HepG2 (cell line): Measurements from ENCODE around the gene RCBTB1. TPM values are rescaled to one million over a fixed set of nuclear protein-coding genes. Genes with fewer than 3 reads are reported as not detected.

Experiments used
- CENPT ChIP-seq: sonication (generic); formaldehyde crosslinking; IDR thresholded peaks from 2 replicates; pipeline ENCODE4 v1.8.0; 2022; ENCODE audit warnings: low read depth, mild to moderate bottlenecking, moderate library complexity, missing genetic modification reagents
- GATA4 ChIP-seq: sonication (generic); IDR thresholded peaks from 2 replicates; pipeline ENCODE4 v1.6.1; 2016; ENCODE audit warnings: antibody characterized with exemption, low read depth, borderline replicate concordance
- GLMP ChIP-seq: sonication (generic); formaldehyde crosslinking; IDR thresholded peaks from 2 replicates; pipeline ENCODE4 v1.9.0; 2021; ENCODE audit warnings: missing genetic modification reagents, mild to moderate bottlenecking, borderline replicate concordance
- HOMEZ ChIP-seq: IDR thresholded peaks from 2 replicates; pipeline ENCODE4 v1.6.1; 2016; ENCODE audit warnings: low read depth
- REPIN1 ChIP-seq: sonication (generic); formaldehyde crosslinking; IDR thresholded peaks from 2 replicates; pipeline ENCODE4 v1.8.0; 2022; ENCODE audit warnings: missing genetic modification reagents, low read depth, mild to moderate bottlenecking, borderline replicate concordance
- SIN3B ChIP-seq: fragments of 150-350 bp; IDR thresholded peaks from 2 replicates; pipeline ENCODE4 v1.6.1; 2014; ENCODE audit warnings: low read length
- SYNCRIP ChIP-seq: fragments of 200-400 bp; formaldehyde crosslinking; IDR thresholded peaks from 2 replicates; pipeline ENCODE4 v1.6.1; 2018; ENCODE audit warnings: mild to moderate bottlenecking, low read depth, low read length; ENCODE audit not compliant: insufficient read depth
- TERF1 ChIP-seq: sonication (generic); formaldehyde crosslinking; IDR thresholded peaks from 2 replicates; pipeline ENCODE4 v1.8.0; 2022; ENCODE audit warnings: mild to moderate bottlenecking, missing genetic modification reagents, moderate library complexity
- U2AF1 ChIP-seq: fragments of 200-400 bp; formaldehyde crosslinking; optimal IDR thresholded peaks from 2 replicates; pipeline ENCODE3; 2017; ENCODE audit warnings: mild to moderate bottlenecking, low read depth, low read length
- ZNF432 ChIP-seq: sonication (generic); formaldehyde crosslinking; IDR thresholded peaks from 2 replicates; pipeline ENCODE4 v1.5.0; 2020; ENCODE audit warnings: missing genetic modification reagents, mild to moderate bottlenecking, borderline replicate concordance
- ZNF496 ChIP-seq: sonication (generic); formaldehyde crosslinking; IDR thresholded peaks from 2 replicates; pipeline ENCODE4 v1.8.1; 2023; ENCODE audit warnings: mild to moderate bottlenecking, moderate library complexity, missing genetic modification reagents; ENCODE audit not compliant: insufficient replicate concordance
- ZNF576 ChIP-seq: sonication (generic); formaldehyde crosslinking; IDR thresholded peaks from 2 replicates; pipeline ENCODE4 v1.4.0; 2020; ENCODE audit warnings: mild to moderate bottlenecking, missing genetic modification reagents
- ZNF703 ChIP-seq: sonication (generic); formaldehyde crosslinking; IDR thresholded peaks from 2 replicates; pipeline ENCODE4 v1.5.1; 2020; ENCODE audit warnings: missing genetic modification reagents, mild to moderate bottlenecking, moderate library complexity, borderline replicate concordance
- ZNF772 ChIP-seq: sonication (generic); formaldehyde crosslinking; IDR thresholded peaks from 2 replicates; pipeline ENCODE4 v1.5.0; 2020; ENCODE audit warnings: mild to moderate bottlenecking, missing genetic modification reagents
- ZNF784 ChIP-seq: sonication (generic); formaldehyde crosslinking; IDR thresholded peaks from 2 replicates; pipeline ENCODE4 v1.5.1; 2020; ENCODE audit warnings: missing genetic modification reagents, mild to moderate bottlenecking, borderline replicate concordance
- ZXDC ChIP-seq: sonication (generic); formaldehyde crosslinking; IDR thresholded peaks from 2 replicates; pipeline ENCODE4 v1.5.0; 2020; ENCODE audit warnings: mild to moderate bottlenecking, missing genetic modification reagents
- polyA plus RNA-seq, 8 experiments: library from polyadenylated mRNA; depleted of rRNA in 3 of 8; stranded (reverse) in 7 of 8; unstranded in 1 of 8; fragments of >200 nt; fragmentation: Illumina TruSeq in 4 of 8; extraction: Trizol in 4 of 8; gene quantifications; 2 replicates each; pipeline versions ENCODE4 v1.2.1 to v1.2.3, GENCODE V29; 2011 to 2016; ENCODE audit warnings: low read depth in 4 of 8, missing spikeins in 1 of 8, mixed read lengths in 1 of 8; ENCODE audit not compliant: insufficient read depth in 1 of 8
- total RNA-seq, 5 experiments: library from RNA; depleted of rRNA; stranded (reverse); fragments of >200 nt; fragmentation: Illumina TruSeq; extraction: Trizol; gene quantifications; 2 replicates each; pipeline ENCODE4 v1.2.3, GENCODE V29; 2016; ENCODE audit warnings: low read depth in 1 of 5

Gene RCBTB1
- total and polyA plus RNA-seq, 2 of the 13 experiments (the other 11 are each of a cell fraction or from before 2014, with no cell fraction given): 13.4 to 21.6 TPM

- TF ChIP-seq ZXDC (CRISPR knock-in tag) (no peak), REPIN1 (no peak), HOMEZ (CRISPR knock-in tag) (no peak), SIN3B (no peak), CENPT (CRISPR knock-in tag) (0 out of 2 replicates have a peak, but pooled peaks have one; percentile 59), ZNF772 (CRISPR knock-in tag) (peak; percentile 68; the same call in 1 of the 2 replicates), ZNF784 (peak; percentile 97), SYNCRIP (no peak), U2AF1 (no peak), ZNF703 (CRISPR knock-in tag) (peak; percentile 76; the same call in 1 of the 2 replicates), ZNF432 (CRISPR knock-in tag) (no peak), TERF1 (CRISPR knock-in tag) (no peak), ZNF576 (CRISPR knock-in tag) (no peak), GLMP (CRISPR knock-in tag) (no peak), GATA4 (no peak; the same call in 1 of the 2 replicates), ZNF496 (CRISPR knock-in tag) (no peak)
Measured at GRCh38 chr13:49585220-49586157, at the start of gene RCBTB1 (continued).
